Stimulated activated CD4-positive, alpha-beta T cell treated with anti-CD3 and anti-CD28 coated beads, TNF-alpha, amount 100 ng/mL, for 48 hours (primary cell): ENCODE results near the gene AKR7A3.

Source experiments
- DNase-seq, 3 donors: peaks; one replicate each; pipeline ENCODE4 v3.0.0-alpha.2; 2020; ENCODE audit warnings: low read depth in 3 of 3

Gene AKR7A3

GRCh38 chr1:19288324-19289241 is at the start of gene AKR7A3:
AKR7A3 (minus strand) TSS chr1:19288770; CDS start chr1:19288709, 61 bp downstream.
- DNase-seq, result peak; percentile 41 to 71 (median 51)

GRCh38 chr1:19338323-19338762 is 49.8 kb upstream of the AKR7A3 start:
- no peak for DNase-seq

GRCh38 chr1:19337289-19337688 is 48.7 kb upstream of the AKR7A3 start:
- DNase-seq, result no peak

- peak; percentile 43 to 73 (median 54) for DNase-seq
Measured at GRCh38 chr1:19336543-19336942, 48.0 kb upstream of the AKR7A3 start.

GRCh38 chr1:19333587-19334354 is 45.2 kb upstream of the AKR7A3 start:
- DNase-seq, result no peak

- no peak for DNase-seq
Measured at GRCh38 chr1:19332832-19333231, 44.3 kb upstream of the AKR7A3 start.

- no peak for DNase-seq
Measured at GRCh38 chr1:19331262-19331878, 42.8 kb upstream of the AKR7A3 start.

- DNase-seq, result no peak
Measured at GRCh38 chr1:19330449-19331135, 42.0 kb upstream of the AKR7A3 start.

- DNase-seq, result no peak
Measured at GRCh38 chr1:19329611-19330010, 41.0 kb upstream of the AKR7A3 start.

GRCh38 chr1:19329188-19329587 is 40.6 kb upstream of the AKR7A3 start:
- DNase-seq, result no peak

- DNase-seq, result no peak
Measured at GRCh38 chr1:19328486-19328885, 39.9 kb upstream of the AKR7A3 start.

GRCh38 chr1:19327736-19328135 is 39.2 kb upstream of the AKR7A3 start:
- DNase-seq, result no peak

- DNase-seq, result no peak
Measured at GRCh38 chr1:19327301-19327700, 38.7 kb upstream of the AKR7A3 start.

GRCh38 chr1:19326748-19327065 is 38.1 kb upstream of the AKR7A3 start:
- no peak for DNase-seq

GRCh38 chr1:19325958-19326747 is 37.6 kb upstream of the AKR7A3 start:
- DNase-seq, result no peak

GRCh38 chr1:19325368-19325957 is 36.9 kb upstream of the AKR7A3 start:
- no peak for DNase-seq

- DNase-seq, result no peak
Measured at GRCh38 chr1:19324665-19324990, 36.1 kb upstream of the AKR7A3 start.

GRCh38 chr1:19323987-19324664 is 35.6 kb upstream of the AKR7A3 start:
- DNase-seq, result no peak

- DNase-seq, result no peak
Measured at GRCh38 chr1:19322481-19322880, 33.9 kb upstream of the AKR7A3 start.

GRCh38 chr1:19321071-19321470 is 32.5 kb upstream of the AKR7A3 start:
- DNase-seq, result no peak
